Measurements from ENCODE around the gene CASR.

Gene CASR

DNA sequence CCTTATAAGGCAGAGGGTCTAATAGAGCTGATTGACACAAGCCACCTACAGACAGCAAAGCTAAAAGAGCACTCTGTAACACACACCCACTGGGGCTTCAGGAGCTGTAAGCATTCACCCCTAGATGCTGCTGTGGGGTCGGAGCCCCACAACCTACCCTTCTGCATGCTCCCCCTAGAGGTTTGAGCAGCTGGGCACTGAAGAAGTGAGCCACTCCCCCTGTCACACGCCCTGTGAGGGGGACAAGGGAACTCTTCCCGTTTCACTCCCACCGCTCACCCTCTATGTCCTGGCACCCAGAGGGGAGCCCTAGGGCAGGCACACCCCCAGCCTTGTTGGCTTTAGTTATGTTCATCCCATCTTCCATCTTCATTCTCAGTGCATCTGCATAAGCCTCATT lies 132.2 kb downstream of the CASR start:
- no peak overlapping the region for H3K9ac ChIP-seq (ENCODE audit: low read length)
- no peak overlapping the region for H2AFZ ChIP-seq (ENCODE audit: low read length)
- no peaks in the 10 kb centered on the region for H3K79me2 ChIP-seq (ENCODE audit: insufficient read depth, low read length)
- no peaks in the 10 kb centered on the region for H3K4me1 ChIP-seq (ENCODE audit: insufficient read depth, low read length, severe bottlenecking)
- no peak overlapping the region for H3K4me3 ChIP-seq (ENCODE audit: low read depth, low read length, poor library complexity, severe bottlenecking)
- H3F3A ChIP-seq (ENCODE audit: insufficient read depth, low read length), result no peaks in the 10 kb centered on the region
- H3K9me2 ChIP-seq (ENCODE audit: low read depth, low read length), result no peaks in the 10 kb centered on the region
- peaks cover 5% of the 10 kb centered on the region; the same call in 1 of the 2 replicates for H3K27me3 ChIP-seq (ENCODE audit: insufficient read depth, low read length)
- H3K27ac ChIP-seq (ENCODE audit: low read depth, low read length, poor library complexity, severe bottlenecking), result no peak overlapping the region
- peaks cover 4% of the 10 kb centered on the region; the same call in 1 of the 2 replicates for H3K9me3 ChIP-seq (ENCODE audit: low read length)
- TF ChIP-seq, protein P1, sequence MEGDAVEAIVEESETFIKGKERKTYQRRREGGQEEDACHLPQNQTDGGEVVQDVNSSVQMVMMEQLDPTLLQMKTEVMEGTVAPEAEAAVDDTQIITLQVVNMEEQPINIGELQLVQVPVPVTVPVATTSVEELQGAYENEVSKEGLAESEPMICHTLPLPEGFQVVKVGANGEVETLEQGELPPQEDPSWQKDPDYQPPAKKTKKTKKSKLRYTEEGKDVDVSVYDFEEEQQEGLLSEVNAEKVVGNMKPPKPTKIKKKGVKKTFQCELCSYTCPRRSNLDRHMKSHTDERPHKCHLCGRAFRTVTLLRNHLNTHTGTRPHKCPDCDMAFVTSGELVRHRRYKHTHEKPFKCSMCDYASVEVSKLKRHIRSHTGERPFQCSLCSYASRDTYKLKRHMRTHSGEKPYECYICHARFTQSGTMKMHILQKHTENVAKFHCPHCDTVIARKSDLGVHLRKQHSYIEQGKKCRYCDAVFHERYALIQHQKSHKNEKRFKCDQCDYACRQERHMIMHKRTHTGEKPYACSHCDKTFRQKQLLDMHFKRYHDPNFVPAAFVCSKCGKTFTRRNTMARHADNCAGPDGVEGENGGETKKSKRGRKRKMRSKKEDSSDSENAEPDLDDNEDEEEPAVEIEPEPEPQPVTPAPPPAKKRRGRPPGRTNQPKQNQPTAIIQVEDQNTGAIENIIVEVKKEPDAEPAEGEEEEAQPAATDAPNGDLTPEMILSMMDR (IDR thresholded peaks at IDR 0.05; ENCODE audit: low read length), result peak; percentile 35
- no peak for TF ChIP-seq EZH2 (IDR thresholded peaks at IDR 0.05; ENCODE audit: borderline replicate concordance, low read length)
- H4K20me1 ChIP-seq (ENCODE audit: insufficient read depth, low read length), result no peaks in the 10 kb centered on the region
- no peak overlapping the region for H3K4me2 ChIP-seq (ENCODE audit: low read length)
- no peaks in the 10 kb centered on the region for H3K36me3 ChIP-seq (ENCODE audit: insufficient read depth, low read length)

- Histone ChIP-seq H3K27ac (ENCODE audit: low read depth, low read length, poor library complexity, severe bottlenecking) (no peak overlapping the region), H4K20me1 (ENCODE audit: insufficient read depth, low read length) (no peaks in the 10 kb centered on the region), H3K9me3 (ENCODE audit: low read length) (peaks cover 4% of the 10 kb centered on the region; the same call in 1 of the 2 replicates), H3F3A (ENCODE audit: insufficient read depth, low read length) (no peaks in the 10 kb centered on the region), H2AFZ (ENCODE audit: low read length) (no peak overlapping the region), H3K9ac (ENCODE audit: low read length) (no peak overlapping the region), H3K4me2 (ENCODE audit: low read length) (no peak overlapping the region), H3K36me3 (ENCODE audit: insufficient read depth, low read length) (no peaks in the 10 kb centered on the region), H3K4me1 (ENCODE audit: insufficient read depth, low read length, severe bottlenecking) (no peaks in the 10 kb centered on the region), H3K9me2 (ENCODE audit: low read depth, low read length) (no peaks in the 10 kb centered on the region), H3K79me2 (ENCODE audit: insufficient read depth, low read length) (no peaks in the 10 kb centered on the region), H3K27me3 (ENCODE audit: insufficient read depth, low read length) (peaks cover 5% of the 10 kb centered on the region; the same call in 1 of the 2 replicates), H3K4me3 (ENCODE audit: low read depth, low read length, poor library complexity, severe bottlenecking) (no peak overlapping the region)
- TF ChIP-seq, protein P1 (IDR thresholded peaks at IDR 0.05; ENCODE audit: low read length), result no peak
- TF ChIP-seq EZH2 (IDR thresholded peaks at IDR 0.05; ENCODE audit: borderline replicate concordance, low read length), result no peak
These were observed 132.9 kb downstream of the CASR start for GRCh38 chr3:122316368-122316767.

DNA sequence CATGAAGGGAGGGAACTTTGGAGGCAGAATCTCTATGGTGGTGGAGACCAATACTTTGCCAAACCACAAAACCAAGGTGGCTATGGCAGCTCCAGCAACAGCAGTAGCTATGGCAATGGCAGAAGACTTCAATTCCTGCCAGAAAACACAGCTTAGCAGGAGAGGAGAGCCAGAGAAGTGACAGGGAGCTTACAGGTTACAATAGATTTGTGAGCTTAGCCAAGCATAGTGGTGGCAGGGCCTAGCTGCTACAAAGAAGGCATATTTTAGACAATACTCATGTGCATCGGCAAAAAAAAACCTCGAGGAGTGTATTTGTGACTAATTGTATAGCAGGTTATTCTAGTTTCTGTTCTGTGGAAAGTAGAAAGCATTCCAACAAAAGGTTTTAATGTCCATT lies 135.2 kb downstream of the CASR start:
- Histone ChIP-seq H3K4me1 (ENCODE audit: insufficient read depth, low read length, severe bottlenecking) (no peaks in the 10 kb centered on the region), H4K20me1 (ENCODE audit: insufficient read depth, low read length) (no peaks in the 10 kb centered on the region), H3K27me3 (ENCODE audit: insufficient read depth, low read length) (peaks cover 5% of the 10 kb centered on the region; the same call in 1 of the 2 replicates), H3K9me3 (ENCODE audit: low read length) (peaks cover 4% of the 10 kb centered on the region; the same call in 1 of the 2 replicates), H3K9me2 (ENCODE audit: low read depth, low read length) (no peaks in the 10 kb centered on the region), H2AFZ (ENCODE audit: low read length) (no peak overlapping the region), H3K4me2 (ENCODE audit: low read length) (no peak overlapping the region), H3K9ac (ENCODE audit: low read length) (no peak overlapping the region), H3K27ac (ENCODE audit: low read depth, low read length, poor library complexity, severe bottlenecking) (no peak overlapping the region), H3F3A (ENCODE audit: insufficient read depth, low read length) (no peaks in the 10 kb centered on the region), H3K36me3 (ENCODE audit: insufficient read depth, low read length) (no peaks in the 10 kb centered on the region), H3K4me3 (ENCODE audit: low read depth, low read length, poor library complexity, severe bottlenecking) (no peak overlapping the region), H3K79me2 (ENCODE audit: insufficient read depth, low read length) (no peaks in the 10 kb centered on the region)
- no peak for TF ChIP-seq EZH2 (IDR thresholded peaks at IDR 0.05; ENCODE audit: borderline replicate concordance, low read length)

Measured in OCI-LY1 (cell line).